Peyer's patch (tissue), 4 donors: ENCODE results near the gene KRTAP10-12. TPM values are rescaled to one million over a fixed set of nuclear protein-coding genes. Genes with fewer than 3 reads are reported as not detected.
A peak's percentile ranks its signal among the peaks of the same experiment; 100 is the strongest.

ENCODE experiments used
- DNase-seq, 3 donors: peaks; one replicate each; pipeline ENCODE4 v3.0.0-alpha.2; 2017 to 2019
- H3K27ac ChIP-seq, 4 donors: fragments of 200-600 bp; sonication (generic); one replicate each; pipeline ENCODE4 v1.5.1; 2016 to 2019
- H3K27me3 ChIP-seq, 2 donors: fragments of 200-600 bp; sonication (generic); one replicate each; pipeline ENCODE4 v1.5.1; 2019
- H3K36me3 ChIP-seq, 3 donors: fragments of 200-600 bp; sonication (generic); one replicate each; pipeline ENCODE4 v1.5.1; 2016 to 2019
- H3K4me1 ChIP-seq, 4 donors: fragments of 200-600 bp; sonication (generic); one replicate each; pipeline ENCODE4 v1.5.1; 2016 to 2019
- H3K4me3 ChIP-seq, 4 donors: fragments of 200-600 bp; sonication (generic); 1 replicate in 3 of 4; 2 replicates in 1 of 4; pipeline ENCODE4 v1.5.1; 2016 to 2019; ENCODE audit warnings: mild to moderate bottlenecking in 1 of 4
- H3K9me3 ChIP-seq, 4 donors: fragments of 200-600 bp; sonication (generic); one replicate each; pipeline ENCODE4 v1.5.1; 2016 to 2019; ENCODE audit warnings: mild to moderate bottlenecking in 1 of 4
- CTCF ChIP-seq, 6 experiments: fragments of 450-650 bp in 4 of 6; fragments of 200-600 bp in 2 of 6; sonication (generic) in 1 of 6; IDR thresholded peaks; one replicate each; pipeline ENCODE4 v1.5.1; 2017 to 2019; ENCODE audit warnings: antibody characterized with exemption in 6 of 6, mild to moderate bottlenecking in 3 of 6, moderate library complexity in 1 of 6
- POLR2A ChIP-seq, 2 donors: fragments of 450-650 bp; IDR thresholded peaks; one replicate each; pipeline ENCODE4 v1.5.1; 2017; ENCODE audit warnings: antibody characterized with exemption in 2 of 2, mild to moderate bottlenecking in 2 of 2, moderate library complexity in 2 of 2
- total RNA-seq, 4 donors: library from RNA; depleted of rRNA; stranded (reverse); fragments of >200 nt; gene quantifications; one replicate each; pipeline ENCODE4 v1.1.0, GENCODE V29; 2016

KRTAP10-12 gene
- total RNA-seq, 4 donors from 2014 or later, result not detected

DNA sequence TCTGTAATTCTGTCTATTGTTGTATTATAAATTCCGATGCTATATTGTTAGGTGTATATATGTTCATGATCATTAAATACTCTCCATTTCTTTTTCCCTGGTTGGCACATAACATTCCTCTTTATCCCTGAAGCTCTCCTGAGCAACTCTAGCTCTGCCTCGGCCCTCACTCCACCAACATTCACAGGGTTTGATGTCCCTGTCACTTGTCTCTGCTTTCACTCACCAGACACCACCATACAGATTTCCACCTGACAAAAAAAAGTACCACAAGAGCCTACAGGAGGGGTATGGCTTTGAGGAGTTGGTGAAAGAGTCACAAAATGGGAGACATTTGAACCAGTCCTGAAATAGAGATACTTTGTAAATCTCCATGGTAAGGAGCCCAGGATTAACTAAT is 23.2 kb downstream of the KRTAP10-12 start:
- Histone ChIP-seq H3K4me1 (no peaks in the 10 kb centered on the region), H3K9me3 (no peaks in the 10 kb centered on the region), H3K4me3 (no peak overlapping the region), H3K36me3 (no peaks in the 10 kb centered on the region), H3K27me3 (peaks cover 0 to 6% of the 10 kb centered on the region in 2 donors), H3K27ac (no peak overlapping the region)
- no peak for DNase-seq
- TF ChIP-seq POLR2A (IDR thresholded peaks at IDR 0.05), result no peak
- TF ChIP-seq CTCF (IDR thresholded peaks at IDR 0.05), result no peak

DNA sequence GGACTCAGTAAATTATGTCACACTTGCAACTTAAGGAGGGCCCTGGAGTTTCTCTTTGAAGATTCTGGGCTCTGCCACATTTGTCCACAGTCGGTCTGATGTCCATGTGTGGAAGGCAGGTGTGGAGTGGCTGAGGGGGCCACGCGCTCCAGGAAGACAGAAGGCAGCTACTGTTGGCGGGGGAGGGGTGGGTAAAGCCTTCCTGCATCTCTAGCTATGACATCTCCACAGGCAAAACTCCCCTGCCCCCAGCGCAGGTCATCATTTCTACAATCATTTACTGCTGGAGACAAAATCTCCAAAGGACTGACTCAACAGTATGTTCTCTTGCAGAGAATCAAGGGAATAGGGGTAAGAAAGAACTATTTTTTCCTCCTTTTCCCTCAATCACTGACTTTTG is 25.8 kb downstream of the KRTAP10-12 start:
- no peaks in the 10 kb centered on the region for H3K9me3 ChIP-seq
- H3K4me1 ChIP-seq, result no peaks in the 10 kb centered on the region
- TF ChIP-seq POLR2A (IDR thresholded peaks at IDR 0.05), result no peak
- no peak for TF ChIP-seq CTCF (IDR thresholded peaks at IDR 0.05)
- no peak for DNase-seq
- H3K27me3 ChIP-seq, result peaks cover 0 to 6% of the 10 kb centered on the region in 2 donors
- H3K36me3 ChIP-seq, result no peaks in the 10 kb centered on the region
- H3K4me3 ChIP-seq, result no peak overlapping the region
- no peak overlapping the region for H3K27ac ChIP-seq

DNA sequence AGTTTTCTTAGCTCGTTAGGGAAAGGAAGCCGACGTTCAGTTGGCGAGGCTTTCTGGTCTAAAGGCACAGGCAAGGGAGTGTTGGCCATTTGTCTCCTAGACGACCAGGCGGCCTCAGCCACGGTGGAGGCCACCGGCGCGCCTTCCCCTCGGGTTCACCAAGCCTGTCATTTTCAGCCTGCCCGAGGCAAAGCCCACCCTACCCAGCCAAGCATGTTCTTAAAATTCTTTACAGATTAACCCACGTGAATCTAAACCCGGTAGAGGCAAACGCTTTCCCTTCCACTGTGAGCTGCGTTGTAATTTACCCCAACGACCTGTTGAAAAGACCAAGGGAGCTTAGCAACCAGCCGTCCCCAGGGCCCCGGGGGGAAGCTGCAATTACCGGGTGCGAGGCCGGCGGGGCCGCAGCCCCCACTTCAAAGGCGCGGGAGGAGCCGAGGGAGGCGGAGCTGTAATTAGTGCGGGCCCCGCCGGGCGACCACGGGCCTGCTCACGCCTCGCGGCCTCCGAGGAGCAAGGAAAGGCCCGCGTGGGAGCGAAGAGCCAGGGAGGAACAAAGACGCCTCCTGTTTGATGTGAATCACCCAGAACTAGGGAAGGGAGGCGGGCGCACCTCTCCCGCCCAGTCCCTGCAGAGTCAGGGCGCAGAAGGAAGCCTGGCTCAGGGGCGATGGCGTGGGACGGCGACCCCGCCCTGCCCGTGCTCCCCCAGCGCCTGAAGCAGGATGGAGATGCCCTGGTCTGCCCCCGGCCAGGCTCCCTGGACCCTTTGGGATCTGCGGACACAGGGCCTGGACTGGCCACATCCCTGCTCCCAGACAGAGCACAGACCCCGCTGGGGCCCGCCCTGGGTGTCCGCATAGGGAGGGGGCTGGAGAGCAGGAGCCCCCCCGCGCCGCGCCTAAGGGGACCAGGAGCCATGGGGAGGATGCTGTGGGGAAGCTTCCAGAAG is 26.5 kb downstream of the KRTAP10-12 start:
- no peak for TF ChIP-seq POLR2A (IDR thresholded peaks at IDR 0.05)
- no peak for TF ChIP-seq CTCF (IDR thresholded peaks at IDR 0.05)
- H3K36me3 ChIP-seq, result no peaks in the 10 kb centered on the region
- H3K4me3 ChIP-seq, result peak overlapping the region in 1 of 4 donors; percentile 4
- DNase-seq, result peak in 1 of 3 donors; percentile 46
- H3K27ac ChIP-seq, result no peak overlapping the region
- H3K4me1 ChIP-seq, result no peaks in the 10 kb centered on the region
- H3K9me3 ChIP-seq, result no peaks in the 10 kb centered on the region
- peaks cover 0 to 6% of the 10 kb centered on the region in 2 donors for H3K27me3 ChIP-seq

- no peak overlapping the region for H3K27ac ChIP-seq
- H3K36me3 ChIP-seq, result no peaks in the 10 kb centered on the region
- H3K4me3 ChIP-seq, result no peak overlapping the region
- H3K27me3 ChIP-seq, result peaks cover 0 to 6% of the 10 kb centered on the region in 2 donors
- no peaks in the 10 kb centered on the region for H3K9me3 ChIP-seq
- H3K4me1 ChIP-seq, result no peaks in the 10 kb centered on the region
- peak in 1 of 3 donors; percentile 31 for DNase-seq
- TF ChIP-seq POLR2A (IDR thresholded peaks at IDR 0.05) (no peak), CTCF (IDR thresholded peaks at IDR 0.05) (no peak)
These were observed 27.2 kb downstream of the KRTAP10-12 start for GRCh38 chr21:44724196-44724595.

DNA sequence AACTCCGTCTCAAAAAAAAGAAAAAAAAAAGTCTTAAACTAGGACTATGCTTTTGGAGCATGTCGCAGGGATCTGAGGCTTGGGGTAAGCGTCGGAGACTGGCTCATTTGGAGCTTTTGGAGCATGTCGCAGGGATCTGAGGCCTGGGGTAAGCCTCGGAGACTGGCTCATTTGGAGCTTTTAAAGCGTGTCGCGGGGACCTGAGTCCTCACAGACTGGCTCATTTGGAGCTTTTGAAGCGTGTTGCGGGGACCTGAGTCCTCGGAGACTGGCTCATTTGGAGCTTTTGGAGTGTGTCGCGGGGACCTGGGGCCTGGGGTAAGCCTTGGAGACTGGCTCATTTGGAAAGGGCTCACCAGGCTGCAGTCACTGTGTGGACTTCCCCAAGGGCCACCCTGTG is 28.0 kb downstream of the KRTAP10-12 start:
- H3K36me3 ChIP-seq, result no peaks in the 10 kb centered on the region
- no peaks in the 10 kb centered on the region for H3K9me3 ChIP-seq
- H3K27me3 ChIP-seq, result peaks cover 0 to 6% of the 10 kb centered on the region in 2 donors
- H3K4me3 ChIP-seq, result no peak overlapping the region
- no peak for TF ChIP-seq CTCF (IDR thresholded peaks at IDR 0.05)
- no peak for TF ChIP-seq POLR2A (IDR thresholded peaks at IDR 0.05)
- H3K4me1 ChIP-seq, result no peaks in the 10 kb centered on the region
- H3K27ac ChIP-seq, result no peak overlapping the region
- DNase-seq, result peak in 1 of 3 donors; percentile 21
